Peyer's patch (tissue), 4 donors: ENCODE measurements around the gene ARSI.

Experiments used
- CTCF ChIP-seq, 6 experiments: fragments of 450-650 bp in 4 of 6; fragments of 200-600 bp in 2 of 6; sonication (generic) in 1 of 6; IDR thresholded peaks; one replicate each; pipeline ENCODE4 v1.5.1; 2017 to 2019; ENCODE audit warnings: antibody characterized with exemption in 6 of 6, mild to moderate bottlenecking in 3 of 6, moderate library complexity in 1 of 6
- POLR2A ChIP-seq, 2 donors: fragments of 450-650 bp; IDR thresholded peaks; one replicate each; pipeline ENCODE4 v1.5.1; 2017; ENCODE audit warnings: antibody characterized with exemption in 2 of 2, mild to moderate bottlenecking in 2 of 2, moderate library complexity in 2 of 2

GRCh38 chr5:150300496-150301169 lies 2.1 kb downstream of the ARSI start:
- TF ChIP-seq CTCF (IDR thresholded peaks at IDR 0.05) (no peak), POLR2A (IDR thresholded peaks at IDR 0.05) (no peak)
